Activated CD8-positive, alpha-beta T cell treated with anti-CD3 and anti-CD28 coated beads for 36 hours (primary cell): ENCODE results near the gene GYPA. TPM values are rescaled to one million over a fixed set of nuclear protein-coding genes. Genes with fewer than 3 reads are reported as not detected.

Experiments
- ATAC-seq: fragments of 200-7000 bp; cut with Tn5 transposase; one replicate; pipeline ENCODE4 v1.10.0; 2021; ENCODE audit warnings: mild to moderate bottlenecking, moderate library complexity
- CTCF ChIA-PET: fragments of 350-600 bp; sonication (Branson Sonifier 250); formaldehyde crosslinking; loops from one replicate; lab custom pipeline; 2021; ENCODE audit warnings: antibody characterized with exemption; lab: Charles Lee
- POLR2A ChIA-PET: fragments of 350-600 bp; sonication (Branson Sonifier 250); formaldehyde crosslinking; loops from one replicate; lab custom pipeline; 2021; ENCODE audit warnings: antibody characterized with exemption; lab: Charles Lee
- DNase-seq: peaks from one replicate; pipeline ENCODE4 v3.0.0-alpha.2; 2020
- H3K27ac Mint-ChIP-seq: one replicate; pipeline ENCODE4 v1.8.0; 2021; ENCODE audit warnings: mild to moderate bottlenecking, mixed read lengths
- H3K27me3 Mint-ChIP-seq: one replicate; pipeline ENCODE4 v1.8.0; 2021; ENCODE audit warnings: mixed read lengths
- H3K36me3 Mint-ChIP-seq: one replicate; pipeline ENCODE4 v1.8.0; 2021; ENCODE audit warnings: low read depth, mixed read lengths
- H3K4me1 Mint-ChIP-seq: one replicate; pipeline ENCODE4 v1.8.0; 2021; ENCODE audit warnings: low read depth, mixed read lengths
- H3K4me3 Mint-ChIP-seq: one replicate; pipeline ENCODE4 v1.8.0; 2021; ENCODE audit warnings: mild to moderate bottlenecking, moderate library complexity, mixed read lengths
- H3K9me3 Mint-ChIP-seq: one replicate; pipeline ENCODE4 v1.8.0; 2021; ENCODE audit warnings: mixed read lengths
- intact Hi-C: fragments of 100-400 bp; cut with micrococcal nuclease; formaldehyde crosslinking; loops from one replicate; pipeline ENCODE4 v1.10.0; 2022
- total RNA-seq, 2 experiments: library from RNA; stranded (reverse); gene quantifications; one replicate each; pipeline ENCODE4 v1.2.3, GENCODE V29; 2021
- TF ChIP-seq, protein P1 (sequence below): fragments of 200-600 bp; IDR thresholded peaks from one replicate; pipeline ENCODE4 v1.8.0; 2022; ENCODE audit warnings: antibody characterized with exemption, mild to moderate bottlenecking

Gene GYPA
- total RNA-seq, 2 experiments from 2014 or later, result not detected

DNA sequence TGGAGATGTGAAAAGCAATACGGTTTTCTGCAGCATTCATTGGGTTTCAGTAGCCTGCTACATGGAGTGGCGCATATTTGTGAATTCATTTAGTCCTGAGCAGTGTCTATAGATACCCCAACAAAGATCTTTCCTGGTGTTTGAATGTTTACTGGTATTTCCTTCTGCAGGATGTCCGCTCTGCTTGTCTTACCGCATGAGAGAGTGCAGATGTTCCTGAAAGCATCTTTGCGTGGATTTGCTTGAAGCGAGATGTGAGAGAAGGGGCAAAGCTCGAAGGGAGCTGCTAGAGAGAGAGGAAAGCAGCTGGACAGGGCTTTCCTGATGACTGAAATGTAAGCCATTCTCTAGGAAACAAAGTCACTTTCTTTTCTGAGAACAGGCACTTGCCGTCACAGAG, 40.9 kb upstream of the GYPA start:
- H3K27me3 Mint-ChIP-seq, result peaks cover 2% of the 10 kb centered on the region
- H3K9me3 Mint-ChIP-seq, result no peaks in the 10 kb centered on the region
- H3K27ac Mint-ChIP-seq, result no peak overlapping the region
- ChIA-PET CTCF (no interaction called here), POLR2A (no interaction called here)
- no peaks in the 10 kb centered on the region for H3K36me3 Mint-ChIP-seq
- intact Hi-C loops, result no loop called here
- TF ChIP-seq, protein P1, sequence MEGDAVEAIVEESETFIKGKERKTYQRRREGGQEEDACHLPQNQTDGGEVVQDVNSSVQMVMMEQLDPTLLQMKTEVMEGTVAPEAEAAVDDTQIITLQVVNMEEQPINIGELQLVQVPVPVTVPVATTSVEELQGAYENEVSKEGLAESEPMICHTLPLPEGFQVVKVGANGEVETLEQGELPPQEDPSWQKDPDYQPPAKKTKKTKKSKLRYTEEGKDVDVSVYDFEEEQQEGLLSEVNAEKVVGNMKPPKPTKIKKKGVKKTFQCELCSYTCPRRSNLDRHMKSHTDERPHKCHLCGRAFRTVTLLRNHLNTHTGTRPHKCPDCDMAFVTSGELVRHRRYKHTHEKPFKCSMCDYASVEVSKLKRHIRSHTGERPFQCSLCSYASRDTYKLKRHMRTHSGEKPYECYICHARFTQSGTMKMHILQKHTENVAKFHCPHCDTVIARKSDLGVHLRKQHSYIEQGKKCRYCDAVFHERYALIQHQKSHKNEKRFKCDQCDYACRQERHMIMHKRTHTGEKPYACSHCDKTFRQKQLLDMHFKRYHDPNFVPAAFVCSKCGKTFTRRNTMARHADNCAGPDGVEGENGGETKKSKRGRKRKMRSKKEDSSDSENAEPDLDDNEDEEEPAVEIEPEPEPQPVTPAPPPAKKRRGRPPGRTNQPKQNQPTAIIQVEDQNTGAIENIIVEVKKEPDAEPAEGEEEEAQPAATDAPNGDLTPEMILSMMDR, result no peak
- ATAC-seq (no peak), DNase-seq (no peak)
- peaks cover 5% of the 10 kb centered on the region for H3K4me1 Mint-ChIP-seq
- H3K4me3 Mint-ChIP-seq, result no peak overlapping the region

DNA sequence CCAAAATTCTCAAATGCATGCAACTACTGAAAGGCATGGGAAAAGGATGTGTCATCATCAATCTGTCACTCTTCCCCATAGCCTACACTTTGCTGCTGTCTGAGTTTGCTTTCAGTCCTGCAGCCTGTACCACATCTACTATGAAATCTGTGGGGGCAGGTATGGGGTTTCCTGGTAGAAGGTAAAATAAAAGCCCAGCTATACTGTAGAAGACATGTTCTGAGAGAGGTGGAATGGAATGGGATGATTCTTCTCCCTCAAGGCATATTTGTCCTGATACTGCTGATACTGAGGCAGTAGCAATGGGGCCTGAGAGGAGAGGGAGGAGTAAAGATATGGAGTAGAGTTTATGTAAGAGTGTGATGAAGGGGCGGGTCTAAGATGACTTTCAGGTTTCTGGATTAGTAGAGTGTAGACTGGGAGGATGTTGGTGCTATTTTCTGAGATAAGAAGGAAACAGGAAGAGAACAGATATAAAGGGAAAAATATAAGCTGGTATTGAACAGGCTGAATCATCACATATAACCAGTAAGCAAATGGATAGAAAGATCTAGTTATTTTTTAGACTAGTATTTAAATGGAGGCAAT, 38.7 kb upstream of the GYPA start:
- intact Hi-C loops, result loop anchor here (5.0 to 10.0 kb wide), 2 partner anchors 606 to 878 kb away; no protein-coding TSS in a partner anchor
- CTCF ChIA-PET, result interaction anchor here (0.9 kb wide), 1 partner anchor 114 kb away, joined by 3 read pairs; no protein-coding TSS in a partner anchor
- ATAC-seq, result peak; percentile 42

DNA sequence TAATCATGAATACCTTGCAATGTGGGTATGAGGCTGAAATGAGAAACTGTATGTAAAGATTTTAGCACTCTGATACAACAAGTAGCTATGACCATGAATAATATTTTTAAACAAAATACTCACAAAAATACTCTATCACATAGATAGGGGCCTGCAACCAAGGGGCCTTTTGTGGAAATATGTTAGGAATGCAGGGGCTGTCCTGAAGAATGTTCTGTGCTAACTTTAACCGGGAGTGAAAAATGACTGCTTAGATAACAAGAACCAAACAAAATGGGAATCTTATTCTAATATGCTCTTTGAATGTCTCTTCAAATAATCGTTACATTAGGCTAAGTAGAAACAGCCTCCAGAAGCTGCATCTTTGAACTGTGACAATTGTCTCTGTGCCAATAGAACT, 37.9 kb upstream of the GYPA start:
- DNase-seq (no peak), ATAC-seq (no peak)
- no peaks in the 10 kb centered on the region for H3K9me3 Mint-ChIP-seq
- H3K4me3 Mint-ChIP-seq, result no peak overlapping the region
- CTCF ChIA-PET, result interaction anchor here (1.0 kb wide), 1 partner anchor 884 kb away, joined by 3 read pairs; no protein-coding TSS in a partner anchor
- H3K4me1 Mint-ChIP-seq, result peaks cover 16% of the 10 kb centered on the region
- no peak overlapping the region for H3K27ac Mint-ChIP-seq
- TF ChIP-seq, protein P1, result no peak
- no peaks in the 10 kb centered on the region for H3K36me3 Mint-ChIP-seq
- intact Hi-C loops, result loop anchor here (5.0 to 10.0 kb wide), 2 partner anchors 606 to 879 kb away; no protein-coding TSS in a partner anchor
- POLR2A ChIA-PET, result interaction anchor here (0.6 kb wide), 1 partner anchor 1045 kb away, joined by 3 read pairs; no protein-coding TSS in a partner anchor
- H3K27me3 Mint-ChIP-seq, result no peaks in the 10 kb centered on the region

More for the DNA sequence above, 38.7 kb upstream of the GYPA start:
- H3K27me3 Mint-ChIP-seq, result peaks cover 2% of the 10 kb centered on the region
- TF ChIP-seq, protein P1, result no peak
- H3K36me3 Mint-ChIP-seq, result no peaks in the 10 kb centered on the region
- POLR2A ChIA-PET, result no interaction called here
- no peak overlapping the region for H3K4me3 Mint-ChIP-seq
- no peak overlapping the region for H3K27ac Mint-ChIP-seq
- H3K9me3 Mint-ChIP-seq, result no peaks in the 10 kb centered on the region
- H3K4me1 Mint-ChIP-seq, result peaks cover 14% of the 10 kb centered on the region
- DNase-seq, result peak; percentile 3

DNA sequence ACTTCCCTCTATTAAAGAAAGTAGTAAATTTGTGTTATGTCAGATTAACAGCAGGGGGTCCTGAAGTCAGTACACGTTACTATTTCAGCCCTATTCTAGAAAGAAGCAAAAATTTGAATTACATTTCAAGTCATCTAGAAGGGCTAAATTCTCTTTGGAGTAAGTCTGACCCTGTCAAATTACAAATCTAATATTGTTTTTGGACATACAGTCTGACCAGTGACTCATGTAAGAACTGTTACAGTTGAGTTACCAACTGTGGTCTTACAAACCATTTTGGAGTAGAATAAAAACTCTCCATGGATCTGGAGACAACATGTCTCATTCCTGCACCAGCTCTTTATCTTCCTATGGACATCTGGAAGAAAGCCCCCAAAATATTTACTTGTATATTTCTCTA, 36.0 kb upstream of the GYPA start:
- DNase-seq, result no peak
- no peak overlapping the region for H3K27ac Mint-ChIP-seq
- ATAC-seq, result no peak
- intact Hi-C loops, result loop anchor here (5.0 to 10.0 kb wide), 2 partner anchors 608 to 881 kb away; no protein-coding TSS in a partner anchor
- H3K4me1 Mint-ChIP-seq, result peaks cover 16% of the 10 kb centered on the region
- H3K4me3 Mint-ChIP-seq, result no peak overlapping the region
- TF ChIP-seq, protein P1, result no peak
- H3K27me3 Mint-ChIP-seq, result no peaks in the 10 kb centered on the region
- H3K9me3 Mint-ChIP-seq, result no peaks in the 10 kb centered on the region
- CTCF ChIA-PET, result no interaction called here
- POLR2A ChIA-PET, result no interaction called here
- no peaks in the 10 kb centered on the region for H3K36me3 Mint-ChIP-seq

DNA sequence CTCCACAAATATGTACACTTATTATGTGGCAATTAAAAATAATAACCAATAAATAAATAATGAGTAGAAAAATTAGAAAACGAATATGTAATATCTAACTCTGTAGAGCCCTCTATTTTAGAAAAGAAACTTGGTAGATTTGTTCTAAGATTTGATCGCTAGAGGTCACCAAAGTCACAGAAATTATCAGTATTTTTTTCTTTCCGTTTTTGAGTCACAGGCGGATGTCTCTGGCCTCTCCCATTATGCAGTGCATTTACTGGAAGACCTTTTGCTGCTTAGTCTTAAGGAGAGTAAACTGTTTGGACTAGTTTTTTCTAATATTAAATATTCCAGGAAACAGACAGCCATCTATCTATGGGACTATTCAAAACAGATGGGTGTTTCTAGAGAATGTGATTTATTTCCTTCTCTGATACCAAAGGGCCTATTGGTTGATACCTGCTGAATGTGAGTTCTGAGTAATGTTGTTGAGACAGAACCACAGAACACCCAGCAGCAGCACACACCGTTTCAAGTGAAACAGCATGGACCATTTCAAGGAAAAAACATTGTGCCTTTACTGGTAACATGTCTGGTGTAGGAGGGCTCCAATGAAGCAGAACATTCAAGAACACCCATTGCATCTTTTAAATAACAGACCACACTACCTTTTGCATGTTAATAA, 34.0 kb upstream of the GYPA start:
- H3K4me1 Mint-ChIP-seq, result peaks cover 16% of the 10 kb centered on the region
- TF ChIP-seq, protein P1, result peak; percentile 66
- peak overlapping the region; percentile 10 for H3K27ac Mint-ChIP-seq
- no peaks in the 10 kb centered on the region for H3K36me3 Mint-ChIP-seq
- ATAC-seq (peak; percentile 87), DNase-seq (peak; percentile 28)
- intact Hi-C loops, result loop anchor here (5.0 to 10.0 kb wide), 2 partner anchors 610 to 883 kb away; no protein-coding TSS in a partner anchor
- no peaks in the 10 kb centered on the region for H3K9me3 Mint-ChIP-seq
- ChIA-PET POLR2A (interaction anchor here (0.9 kb wide), 1 partner anchor 390 kb away, joined by 3 read pairs; no protein-coding TSS in a partner anchor), CTCF (interaction anchor here (1.1 to 2.4 kb wide), 3 partner anchors 11 to 887 kb away, joined by 3 to 13 read pairs (median 4); no protein-coding TSS in a partner anchor)
- no peak overlapping the region for H3K4me3 Mint-ChIP-seq
- H3K27me3 Mint-ChIP-seq, result no peaks in the 10 kb centered on the region
